BJ (cell line): ENCODE measurements around the gene ELMO2. TPM values are rescaled to one million over a fixed set of nuclear protein-coding genes. Genes with fewer than 3 reads are reported as not detected.

Experiments used
- CTCF ChIA-PET: fragments of 350-600 bp; formaldehyde crosslinking; extraction: SDS; loops from one replicate; lab custom pipeline; 2021; ENCODE audit warnings: antibody characterized with exemption, inconsistent platforms; lab: Yijun Ruan, JAX
- POLR2A ChIA-PET: fragments of 300-600 bp; sonication (Branson Sonifier 250); formaldehyde crosslinking; extraction: SDS; loops from one replicate; lab custom pipeline; 2021; ENCODE audit warnings: antibody characterized with exemption; lab: Charles Lee
- DNase-seq: peaks from one replicate; pipeline ENCODE4 v3.0.0-alpha.2; 2011; ENCODE audit warnings: low read depth
- H3K27me3 ChIP-seq: 2 replicates; pipeline ENCODE4 v1.6.0; 2011; ENCODE audit warnings: low read length; ENCODE audit not compliant: control insufficient read depth, insufficient read depth
- H3K36me3 ChIP-seq: 2 replicates; pipeline ENCODE4 v1.5.1; 2011; ENCODE audit warnings: low read length; ENCODE audit not compliant: control insufficient read depth, insufficient read depth
- H3K4me3 ChIP-seq: 2 replicates; pipeline ENCODE4 v1.5.1; 2011; ENCODE audit warnings: low read depth, mild to moderate bottlenecking, control low read depth, low read length
- CTCF ChIP-seq: IDR thresholded peaks from 2 replicates; pipeline ENCODE4 v1.5.1; 2011; ENCODE audit warnings: low read depth, mild to moderate bottlenecking, control low read depth, inconsistent platforms, low read length, moderate library complexity; ENCODE audit not compliant: insufficient read depth
- polyA plus RNA-seq: library from polyadenylated mRNA; depleted of rRNA; stranded (reverse); fragments of >200 nt; gene quantifications from 2 replicates; pipeline ENCODE4 v1.2.3, GENCODE V29; 2011

ELMO2 gene
- polyA plus RNA-seq, 1 experiment: 62.2 TPM

DNA sequence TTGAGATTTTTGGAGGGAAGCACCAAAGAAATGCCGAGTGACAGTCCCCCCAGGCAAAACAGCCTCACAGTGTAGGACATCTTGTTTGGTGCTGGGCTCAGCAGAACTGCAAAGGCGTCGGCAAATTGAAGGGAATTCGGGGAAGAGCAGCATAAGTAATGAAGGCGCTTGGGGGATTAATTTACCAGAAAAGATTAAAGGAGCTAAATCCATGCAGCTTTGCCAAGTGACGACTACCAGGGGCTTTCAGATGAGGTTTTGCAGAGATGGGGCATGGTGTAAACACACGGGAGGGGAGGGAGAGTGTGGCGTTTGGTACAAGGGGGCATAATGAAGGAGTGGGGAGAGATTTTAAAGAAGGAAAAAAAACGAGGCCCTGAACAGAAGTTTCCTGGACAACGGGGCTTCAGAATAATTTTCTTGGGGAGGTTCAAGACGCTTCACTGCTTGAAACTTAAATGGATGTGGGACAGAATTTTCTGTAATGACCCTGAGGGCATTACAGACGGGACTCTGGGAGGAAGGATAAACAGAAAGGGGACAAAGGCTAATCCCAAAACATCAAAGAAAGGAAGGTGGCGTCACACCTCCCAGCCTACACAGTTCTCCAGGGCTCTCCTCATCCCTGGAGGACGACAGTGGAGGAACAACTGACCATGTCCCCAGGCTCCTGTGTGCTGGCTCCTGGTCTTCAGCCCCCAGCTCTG is 52.8 kb downstream of the ELMO2 start:
- H3K27me3 ChIP-seq: no peaks in the 10 kb centered on the region
- POLR2A ChIA-PET: no interaction called here
- CTCF ChIA-PET: no interaction called here
- no peak overlapping the region for H3K4me3 ChIP-seq
- no peak for TF ChIP-seq CTCF
- peaks cover 26% of the 10 kb centered on the region for H3K36me3 ChIP-seq
- no peak for DNase-seq

DNA sequence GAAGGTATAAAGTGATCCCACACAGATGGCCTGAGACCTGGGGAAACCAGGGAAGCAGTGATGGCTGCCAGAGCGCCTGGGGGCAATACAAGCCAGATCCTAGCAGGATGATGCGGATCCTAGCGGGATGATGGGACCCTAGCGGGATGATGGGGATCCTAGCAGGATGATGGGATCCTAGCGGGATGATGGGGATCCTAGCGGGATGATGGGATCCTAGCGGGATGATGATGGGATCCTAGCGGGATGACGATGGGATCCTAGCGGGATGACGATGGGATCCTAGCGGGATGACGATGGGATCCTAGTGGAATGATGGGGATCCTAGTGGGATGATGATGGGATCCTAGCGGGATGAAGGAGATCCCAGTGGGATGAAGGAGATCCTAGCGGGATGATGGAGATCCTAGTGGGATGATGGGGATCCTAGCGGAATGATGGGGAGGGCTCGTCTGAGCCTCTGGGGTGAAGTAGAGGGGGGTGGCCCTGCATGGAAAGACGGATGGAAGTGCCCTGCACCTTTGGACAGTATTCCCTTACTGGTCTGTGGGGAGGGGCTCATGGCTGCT is 54.0 kb downstream of the ELMO2 start:
- no peak for TF ChIP-seq CTCF
- DNase-seq: no peak
- Histone ChIP-seq H3K36me3 (peaks cover 24% of the 10 kb centered on the region), H3K4me3 (no peak overlapping the region), H3K27me3 (no peaks in the 10 kb centered on the region)
- POLR2A ChIA-PET: no interaction called here
- CTCF ChIA-PET: no interaction called here

DNA sequence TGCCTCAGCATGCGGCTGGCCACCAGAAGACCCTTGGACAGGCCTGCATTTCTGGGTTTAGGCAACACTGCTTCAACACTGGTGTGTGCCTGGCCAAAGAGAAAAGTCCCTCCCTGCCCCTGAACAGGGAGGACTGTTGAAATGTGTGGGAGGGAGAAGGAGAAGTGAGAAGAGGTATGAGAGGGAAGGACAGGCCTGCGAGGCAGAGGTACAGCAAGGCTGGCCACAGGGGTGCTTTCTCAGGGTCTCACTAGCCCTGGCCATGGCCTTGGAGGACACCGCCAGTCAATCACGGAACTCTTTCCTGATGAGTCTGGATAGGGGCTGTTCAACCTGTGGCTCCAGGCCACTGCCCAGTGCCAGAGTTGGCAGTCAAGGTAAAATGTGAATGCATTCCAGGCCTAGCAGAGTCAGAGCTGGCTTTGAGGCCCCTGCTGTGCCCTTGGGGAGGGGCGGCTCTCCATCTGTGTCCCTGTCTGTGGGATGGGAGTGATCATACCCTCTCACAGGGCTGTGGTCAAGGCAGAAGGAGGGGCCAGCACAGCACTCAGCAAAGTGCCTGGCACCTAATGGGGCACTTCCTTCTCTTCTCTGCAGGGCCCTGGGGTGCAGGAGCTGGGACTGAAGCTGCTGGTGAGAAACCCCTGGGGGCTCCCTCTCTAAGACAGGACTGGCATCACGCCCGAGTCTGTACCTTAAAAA is 54.9 kb downstream of the ELMO2 start:
- H3K36me3 ChIP-seq: peaks cover 24% of the 10 kb centered on the region
- TF ChIP-seq CTCF: no peak
- CTCF ChIA-PET: no interaction called here
- H3K27me3 ChIP-seq: no peaks in the 10 kb centered on the region
- no peak overlapping the region for H3K4me3 ChIP-seq
- POLR2A ChIA-PET: no interaction called here
- no peak for DNase-seq

DNA sequence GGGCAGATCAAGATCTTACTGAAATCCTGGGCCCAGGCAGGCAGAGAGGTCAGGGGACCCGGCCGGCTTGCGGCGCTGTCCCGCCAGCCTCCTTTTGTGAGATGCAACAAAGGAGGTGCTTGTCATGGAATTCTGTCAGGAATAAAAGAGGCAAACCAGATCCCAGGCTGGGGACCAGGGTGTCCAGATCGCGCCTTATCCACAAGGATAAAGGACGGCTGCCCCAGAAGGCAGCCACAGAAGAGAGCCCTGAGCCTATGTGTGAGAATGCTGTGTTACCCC is 55.5 kb downstream of the ELMO2 start:
- no peak overlapping the region for H3K4me3 ChIP-seq
- DNase-seq: no peak
- H3K27me3 ChIP-seq: no peaks in the 10 kb centered on the region
- CTCF ChIA-PET: interaction anchor here (3.1 kb wide), 1 partner anchor 14 kb away, joined by 17 read pairs; no protein-coding TSS in a partner anchor
- no peak for TF ChIP-seq CTCF
- H3K36me3 ChIP-seq: peaks cover 18% of the 10 kb centered on the region
- POLR2A ChIA-PET: no interaction called here

GRCh38 chr20:46350201-46350985 is 56.0 kb downstream of the ELMO2 start:
- peak; percentile 63 for DNase-seq
- no peak for TF ChIP-seq CTCF

More at GRCh38 chr20:46350201-46350985, 56.0 kb downstream of the ELMO2 start:
- POLR2A ChIA-PET: no interaction called here
- Histone ChIP-seq H3K27me3 (no peaks in the 10 kb centered on the region), H3K36me3 (peaks cover 16% of the 10 kb centered on the region), H3K4me3 (no peak overlapping the region)
- CTCF ChIA-PET: interaction anchor here (0.8 to 3.9 kb wide), 10 partner anchors 8 to 338 kb away, joined by 3 to 35 read pairs (median 12); no protein-coding TSS in a partner anchor
